ENCODE measurements around the gene FANK1.
A peak's percentile ranks its signal among the peaks of the same experiment; 100 is the strongest.
"Not testable (repeated sequence)": the region's sequence is repeated elsewhere in the genome, so short reads cannot be mapped to it uniquely, and the experiment has no call there.

Gene FANK1

GRCh38 chr10:126036515-126036914 lies 140.2 kb downstream of the FANK1 start:
- no peak for DNase-seq

GRCh38 chr10:126037946-126038345 lies 141.6 kb downstream of the FANK1 start:
- no peak for DNase-seq

GRCh38 chr10:126041117-126041516 lies 144.8 kb downstream of the FANK1 start:
- no peak for DNase-seq

- DNase-seq = peak; percentile 94
These were observed 145.5 kb downstream of the FANK1 start for GRCh38 chr10:126041804-126042231.

- DNase-seq = no peak
These were observed 146.0 kb downstream of the FANK1 start for GRCh38 chr10:126042354-126042753.

GRCh38 chr10:126042906-126043305 lies 146.5 kb downstream of the FANK1 start:
- no peak for DNase-seq

GRCh38 chr10:126043389-126043788 lies 147.0 kb downstream of the FANK1 start:
- no peak for DNase-seq

GRCh38 chr10:126045861-126046260 lies 149.5 kb downstream of the FANK1 start:
- no peak for DNase-seq

- no peak for DNase-seq
These were observed 150.5 kb downstream of the FANK1 start for GRCh38 chr10:126046831-126047230.

- not testable (repeated sequence) for DNase-seq
These were observed 151.4 kb downstream of the FANK1 start for GRCh38 chr10:126047749-126048148.

- no peak for DNase-seq
These were observed 153.7 kb downstream of the FANK1 start for GRCh38 chr10:126049759-126050700.

- DNase-seq = no peak
These were observed 155.8 kb downstream of the FANK1 start for GRCh38 chr10:126052171-126052570.

GRCh38 chr10:126054191-126054590 lies 157.8 kb downstream of the FANK1 start:
- DNase-seq = no peak

- no peak for DNase-seq
These were observed 161.1 kb downstream of the FANK1 start for GRCh38 chr10:126057494-126057893.

GRCh38 chr10:126058104-126058503 lies 161.7 kb downstream of the FANK1 start:
- no peak for DNase-seq

GRCh38 chr10:126058507-126058906 lies 162.1 kb downstream of the FANK1 start:
- DNase-seq = no peak
